Upper lobe of right lung (tissue), 1 donor: Measurements from ENCODE around the gene TNS1. TPM values are rescaled to one million over a fixed set of nuclear protein-coding genes. Genes with fewer than 3 reads are reported as not detected.
A peak's percentile ranks its signal among the peaks of the same experiment; 100 is the strongest.

ENCODE experiments used
- ATAC-seq: fragments of 200-7000 bp; cut with Tn5 transposase; one replicate; pipeline ENCODE4 v1.9.1; 2020; ENCODE audit warnings: mild to moderate bottlenecking, moderate library complexity
- DNase-seq: peaks from one replicate; pipeline ENCODE4 v3.0.0-alpha.2; 2020
- H3K27ac ChIP-seq: fragments of 200-600 bp; one replicate; pipeline ENCODE4 v1.8.0; 2022
- H3K27me3 ChIP-seq: fragments of 200-600 bp; one replicate; pipeline ENCODE4 v1.8.0; 2022; ENCODE audit warnings: mild to moderate bottlenecking
- H3K36me3 ChIP-seq: fragments of 200-600 bp; one replicate; pipeline ENCODE4 v1.8.0; 2022
- H3K4me1 ChIP-seq: fragments of 200-600 bp; one replicate; pipeline ENCODE4 v1.8.0; 2022
- H3K4me3 ChIP-seq: fragments of 200-600 bp; one replicate; pipeline ENCODE4 v1.8.0; 2022; ENCODE audit warnings: mild to moderate bottlenecking
- H3K9me3 ChIP-seq: fragments of 200-600 bp; one replicate; pipeline ENCODE4 v1.8.0; 2022
- intact Hi-C: fragments of 100-400 bp; cut with DNase I; formaldehyde crosslinking; loops from one replicate; pipeline ENCODE4 v1.11.0; 2022
- total RNA-seq: library from RNA; stranded (reverse); fragmentation: NEBNext Ultra II Directional; extraction: Animal tissue kit (Norgen Biotek cat#: 25700); gene quantifications from one replicate; pipeline ENCODE4 v1.2.1, GENCODE V29; 2021
- TF ChIP-seq, protein P1 (sequence below): fragments of 200-600 bp; IDR thresholded peaks from one replicate; pipeline ENCODE4 v1.8.0; 2022; ENCODE audit warnings: antibody characterized with exemption
- donor health status: DM: no; HTN: yes; CAD: no; lungs with severe emphysema.

Gene TNS1
- total RNA-seq, 1 donor from 2014 or later, result 669 TPM

DNA sequence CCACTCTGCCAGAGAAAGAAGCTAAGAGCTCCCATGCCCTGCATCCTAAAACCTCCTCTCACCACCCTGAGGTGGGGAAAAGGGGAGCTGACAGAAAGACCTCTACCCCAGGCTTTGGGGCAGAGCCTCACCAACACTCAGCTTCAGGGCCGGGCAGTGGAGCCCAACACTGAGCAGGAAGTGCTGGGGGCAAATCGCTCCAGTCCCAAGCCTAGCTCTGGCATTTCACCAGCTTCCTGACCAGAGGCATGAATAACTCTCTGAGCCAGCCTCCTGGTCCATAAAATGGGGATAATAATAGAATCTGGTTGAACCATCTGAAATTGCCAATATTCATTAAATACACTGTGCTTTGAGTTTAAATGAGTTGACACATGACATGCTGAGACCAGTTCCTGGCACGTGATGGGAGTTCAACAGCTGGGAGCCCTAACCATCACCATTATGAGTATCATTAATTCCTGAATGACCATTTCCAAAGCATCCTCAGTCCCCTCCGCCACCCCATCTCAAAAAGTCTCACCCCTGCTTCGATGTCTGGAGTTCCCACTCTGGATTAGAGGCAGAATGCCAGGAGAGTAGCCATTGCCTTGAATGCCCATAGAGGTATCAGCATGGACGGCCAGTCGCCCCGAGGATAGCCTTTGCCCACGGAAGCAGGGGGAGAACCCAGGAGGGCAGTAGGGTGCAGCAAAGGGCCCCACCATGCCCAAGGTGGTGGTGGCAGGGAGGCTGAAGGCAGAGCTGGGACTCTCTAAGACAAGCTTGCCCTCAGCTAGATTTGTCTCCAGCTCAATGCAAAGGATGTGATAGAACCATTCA is 153.4 kb downstream of the TNS1 start:
- TF ChIP-seq, protein P1, sequence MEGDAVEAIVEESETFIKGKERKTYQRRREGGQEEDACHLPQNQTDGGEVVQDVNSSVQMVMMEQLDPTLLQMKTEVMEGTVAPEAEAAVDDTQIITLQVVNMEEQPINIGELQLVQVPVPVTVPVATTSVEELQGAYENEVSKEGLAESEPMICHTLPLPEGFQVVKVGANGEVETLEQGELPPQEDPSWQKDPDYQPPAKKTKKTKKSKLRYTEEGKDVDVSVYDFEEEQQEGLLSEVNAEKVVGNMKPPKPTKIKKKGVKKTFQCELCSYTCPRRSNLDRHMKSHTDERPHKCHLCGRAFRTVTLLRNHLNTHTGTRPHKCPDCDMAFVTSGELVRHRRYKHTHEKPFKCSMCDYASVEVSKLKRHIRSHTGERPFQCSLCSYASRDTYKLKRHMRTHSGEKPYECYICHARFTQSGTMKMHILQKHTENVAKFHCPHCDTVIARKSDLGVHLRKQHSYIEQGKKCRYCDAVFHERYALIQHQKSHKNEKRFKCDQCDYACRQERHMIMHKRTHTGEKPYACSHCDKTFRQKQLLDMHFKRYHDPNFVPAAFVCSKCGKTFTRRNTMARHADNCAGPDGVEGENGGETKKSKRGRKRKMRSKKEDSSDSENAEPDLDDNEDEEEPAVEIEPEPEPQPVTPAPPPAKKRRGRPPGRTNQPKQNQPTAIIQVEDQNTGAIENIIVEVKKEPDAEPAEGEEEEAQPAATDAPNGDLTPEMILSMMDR, result no peak
- ATAC-seq, result no peak
- Histone ChIP-seq H3K36me3 (peaks cover 65% of the 10 kb centered on the region), H3K27me3 (no peaks in the 10 kb centered on the region), H3K4me3 (no peak overlapping the region), H3K9me3 (no peaks in the 10 kb centered on the region), H3K27ac (peak overlapping the region; percentile 65), H3K4me1 (peaks cover 80% of the 10 kb centered on the region)
- intact Hi-C loops, result no loop called here
- DNase-seq, result no peak

DNA sequence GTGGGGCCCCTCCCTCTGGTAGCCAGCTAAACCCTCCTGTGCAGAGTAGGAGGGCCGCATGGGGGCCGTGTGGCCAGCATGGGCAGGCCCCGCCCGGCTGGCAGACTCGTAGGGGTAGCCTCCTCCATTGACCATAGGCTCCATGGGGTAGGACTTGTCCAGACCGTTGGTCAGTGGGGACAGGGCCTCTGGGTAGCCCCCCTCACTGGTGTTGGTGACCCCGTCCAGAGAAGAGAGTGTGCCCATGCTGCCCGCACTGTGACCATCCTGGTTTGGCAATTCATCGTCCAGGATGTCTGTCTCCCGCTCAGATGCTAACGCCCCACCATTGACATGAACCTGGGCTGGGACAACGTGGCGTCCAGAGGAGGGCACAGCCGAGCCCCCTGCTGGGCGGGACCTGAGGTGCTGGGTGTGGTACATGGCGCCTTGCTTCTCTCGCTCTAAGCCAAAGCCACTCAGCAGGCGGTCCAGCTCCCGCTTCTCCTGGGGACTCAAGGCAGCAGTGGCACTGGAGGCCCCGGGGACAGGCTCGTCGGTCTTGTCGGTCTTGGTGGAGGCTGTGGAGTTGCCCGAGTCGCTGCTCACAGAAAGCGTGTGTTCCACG is 154.3 kb downstream of the TNS1 start:
- Histone ChIP-seq H3K36me3 (peaks cover 62% of the 10 kb centered on the region), H3K9me3 (no peaks in the 10 kb centered on the region), H3K4me1 (peaks cover 79% of the 10 kb centered on the region), H3K27me3 (no peaks in the 10 kb centered on the region), H3K4me3 (no peak overlapping the region), H3K27ac (peak overlapping the region; percentile 65)
- intact Hi-C loops, result no loop called here
- DNase-seq (no peak), ATAC-seq (no peak)
- TF ChIP-seq, protein P1, result no peak

DNA sequence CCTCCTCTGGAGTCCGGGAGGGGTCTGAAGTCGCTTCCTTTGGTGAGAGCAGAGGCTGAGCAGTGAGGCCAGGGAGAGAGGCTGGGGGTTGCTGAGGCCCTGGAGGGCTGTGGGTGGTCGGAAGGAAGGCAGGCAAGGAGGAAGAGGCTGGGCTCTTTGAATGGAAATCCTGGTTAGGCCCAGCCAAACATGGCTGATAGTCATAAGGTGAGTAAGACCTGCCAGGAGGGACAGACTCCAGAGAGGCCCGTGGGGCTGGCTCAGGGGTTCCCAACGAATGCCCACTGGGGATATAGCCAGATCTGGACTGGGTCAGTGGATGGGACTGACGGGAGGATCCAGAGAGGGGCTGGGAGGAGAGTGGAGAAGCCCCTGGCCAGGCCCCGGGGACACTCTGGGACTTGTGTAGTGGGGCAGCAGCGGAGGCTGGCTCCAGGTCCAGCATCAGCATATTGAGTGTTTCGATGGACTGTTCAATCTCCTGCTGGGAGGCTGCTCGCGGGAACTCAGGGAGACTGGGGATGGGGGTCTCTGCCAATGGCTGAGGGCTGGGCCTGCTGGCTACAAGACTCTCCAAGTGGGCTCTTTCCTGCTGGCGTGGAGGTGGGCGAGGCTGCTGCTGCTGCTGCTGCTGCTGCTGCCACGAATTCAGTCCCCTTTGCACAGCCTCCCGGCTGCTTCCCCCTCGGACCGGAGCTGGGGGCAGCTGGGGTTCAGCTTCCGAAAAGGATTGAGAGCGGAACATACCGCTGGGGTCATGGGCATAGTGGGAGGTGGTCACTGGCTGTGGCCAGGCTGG is 155.0 kb downstream of the TNS1 start:
- Histone ChIP-seq H3K36me3 (peaks cover 67% of the 10 kb centered on the region), H3K27ac (peak overlapping the region; percentile 55), H3K4me1 (peaks cover 78% of the 10 kb centered on the region), H3K9me3 (no peaks in the 10 kb centered on the region), H3K27me3 (no peaks in the 10 kb centered on the region), H3K4me3 (no peak overlapping the region)
- no peak for ATAC-seq
- intact Hi-C loops, result no loop called here
- no peak for DNase-seq
- TF ChIP-seq, protein P1, result no peak

DNA sequence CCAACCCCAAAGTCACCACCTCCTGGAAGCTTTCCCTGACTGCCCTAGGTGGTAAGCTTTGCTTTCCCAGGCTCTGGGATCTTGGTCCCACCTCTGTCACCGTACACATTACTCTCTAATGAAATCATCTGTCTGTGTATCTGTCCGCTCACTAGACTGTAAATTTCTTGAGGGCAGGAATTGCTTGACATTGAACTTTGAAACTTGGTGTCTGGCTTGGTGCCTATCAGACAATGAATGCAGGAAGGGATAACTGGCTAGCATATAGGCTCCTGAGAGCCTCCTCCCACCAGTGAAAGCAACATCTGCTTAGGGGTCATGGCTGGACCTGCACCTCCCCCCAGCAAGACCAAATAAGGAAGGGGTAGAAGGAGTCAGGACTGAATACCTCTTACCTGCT is 155.7 kb downstream of the TNS1 start:
- DNase-seq, result no peak
- TF ChIP-seq, protein P1, result no peak
- peak overlapping the region; percentile 55 for H3K27ac ChIP-seq
- no peaks in the 10 kb centered on the region for H3K9me3 ChIP-seq
- no peak for ATAC-seq
- intact Hi-C loops, result no loop called here
- H3K4me1 ChIP-seq, result peaks cover 78% of the 10 kb centered on the region
- H3K36me3 ChIP-seq, result peaks cover 67% of the 10 kb centered on the region
- H3K27me3 ChIP-seq, result no peaks in the 10 kb centered on the region
- no peak overlapping the region for H3K4me3 ChIP-seq

DNA sequence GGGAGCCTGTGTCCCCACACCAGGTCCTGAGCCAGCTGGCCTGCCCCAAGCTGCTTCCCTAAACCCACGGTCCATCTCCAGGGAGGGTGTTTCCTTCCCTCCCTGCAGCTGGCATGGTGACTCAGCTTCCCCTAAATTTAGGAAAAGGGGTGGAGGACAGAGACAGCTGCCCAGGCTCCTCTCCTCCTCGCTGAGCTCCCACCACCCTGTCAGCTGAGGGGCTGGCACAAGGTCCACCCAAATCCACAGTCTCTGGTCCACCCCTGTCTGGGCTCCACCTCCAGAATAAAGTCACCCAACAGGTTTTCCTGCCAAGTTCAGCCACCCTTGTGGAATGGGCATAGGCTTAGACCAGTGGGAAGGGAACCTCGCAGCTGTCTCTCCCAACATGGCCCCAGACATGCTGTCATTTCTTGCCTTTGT is 156.5 kb downstream of the TNS1 start:
- ATAC-seq (peak; percentile 17), DNase-seq (no peak)
- peaks cover 70% of the 10 kb centered on the region for H3K36me3 ChIP-seq
- no peaks in the 10 kb centered on the region for H3K9me3 ChIP-seq
- intact Hi-C loops, result no loop called here
- H3K4me3 ChIP-seq, result no peak overlapping the region
- peaks cover 78% of the 10 kb centered on the region for H3K4me1 ChIP-seq
- no peaks in the 10 kb centered on the region for H3K27me3 ChIP-seq
- TF ChIP-seq, protein P1, result no peak
- H3K27ac ChIP-seq, result peak overlapping the region; percentile 55
